Upper lobe of left lung (tissue), 4 donors: Measurements from ENCODE around the gene CSF2RB.

Source experiments
- EP300 ChIP-seq, 4 donors: sonication (generic); formaldehyde crosslinking; IDR thresholded peaks; one replicate each; pipeline ENCODE4 v1.5.1; 2017; ENCODE audit warnings: antibody characterized with exemption in 4 of 4, control low read depth in 2 of 4
- POLR2A ChIP-seq, 4 donors: fragments of 450-650 bp; IDR thresholded peaks; one replicate each; pipeline ENCODE4 v1.5.1; 2016 to 2017; ENCODE audit warnings: antibody characterized with exemption in 4 of 4, mild to moderate bottlenecking in 2 of 4
- POLR2AphosphoS5 ChIP-seq, 2 donors: sonication (generic); formaldehyde crosslinking; IDR thresholded peaks; one replicate each; pipeline ENCODE4 v1.5.1; 2017; ENCODE audit warnings: antibody characterized with exemption in 2 of 2
- TF ChIP-seq, protein P1 (sequence below), 6 experiments: fragments of 450-650 bp in 4 of 6; fragments of 200-600 bp in 2 of 6; sonication (generic) in 2 of 6; IDR thresholded peaks; one replicate each; pipeline ENCODE4 v1.5.1; 2016 to 2019; ENCODE audit warnings: antibody characterized with exemption in 6 of 6

DNA sequence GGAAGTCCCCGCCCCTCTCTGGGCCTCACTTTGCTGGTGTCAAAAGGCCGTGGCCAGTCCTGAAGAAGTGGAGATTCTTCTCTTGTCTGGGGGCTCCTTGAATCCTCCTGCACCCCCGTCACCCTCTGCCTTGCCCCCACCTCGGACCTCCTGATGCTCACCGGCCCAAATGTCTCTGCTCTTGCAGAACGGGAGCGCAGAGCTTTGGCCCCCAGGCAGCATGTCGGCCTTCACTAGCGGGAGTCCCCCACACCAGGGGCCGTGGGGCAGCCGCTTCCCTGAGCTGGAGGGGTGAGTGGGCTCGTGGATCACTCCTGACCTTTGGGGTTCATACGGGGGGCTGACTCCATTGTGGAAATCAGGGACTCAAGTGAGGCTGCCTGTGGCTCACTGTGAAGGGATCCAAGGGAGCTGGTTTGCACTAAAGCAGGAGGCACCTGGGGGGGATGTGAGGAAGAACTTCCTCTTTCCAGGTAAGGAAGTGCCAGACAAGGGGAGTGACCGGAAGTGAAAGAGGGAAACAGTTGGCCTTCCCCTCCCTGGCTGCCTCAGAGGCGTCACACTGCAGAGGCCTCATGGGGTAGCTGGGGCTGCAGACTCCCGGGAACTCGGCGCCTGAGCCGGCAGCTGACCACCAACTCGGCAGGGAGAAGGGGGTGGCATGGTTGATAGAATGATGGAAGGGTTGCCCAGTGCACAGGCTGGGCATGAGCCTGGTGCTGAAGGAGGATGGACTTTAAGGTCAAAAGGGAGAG, 23.1 kb downstream of the CSF2RB start:
- TF ChIP-seq, protein P1, sequence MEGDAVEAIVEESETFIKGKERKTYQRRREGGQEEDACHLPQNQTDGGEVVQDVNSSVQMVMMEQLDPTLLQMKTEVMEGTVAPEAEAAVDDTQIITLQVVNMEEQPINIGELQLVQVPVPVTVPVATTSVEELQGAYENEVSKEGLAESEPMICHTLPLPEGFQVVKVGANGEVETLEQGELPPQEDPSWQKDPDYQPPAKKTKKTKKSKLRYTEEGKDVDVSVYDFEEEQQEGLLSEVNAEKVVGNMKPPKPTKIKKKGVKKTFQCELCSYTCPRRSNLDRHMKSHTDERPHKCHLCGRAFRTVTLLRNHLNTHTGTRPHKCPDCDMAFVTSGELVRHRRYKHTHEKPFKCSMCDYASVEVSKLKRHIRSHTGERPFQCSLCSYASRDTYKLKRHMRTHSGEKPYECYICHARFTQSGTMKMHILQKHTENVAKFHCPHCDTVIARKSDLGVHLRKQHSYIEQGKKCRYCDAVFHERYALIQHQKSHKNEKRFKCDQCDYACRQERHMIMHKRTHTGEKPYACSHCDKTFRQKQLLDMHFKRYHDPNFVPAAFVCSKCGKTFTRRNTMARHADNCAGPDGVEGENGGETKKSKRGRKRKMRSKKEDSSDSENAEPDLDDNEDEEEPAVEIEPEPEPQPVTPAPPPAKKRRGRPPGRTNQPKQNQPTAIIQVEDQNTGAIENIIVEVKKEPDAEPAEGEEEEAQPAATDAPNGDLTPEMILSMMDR (IDR thresholded peaks at IDR 0.05), result no peak
- TF ChIP-seq POLR2A (IDR thresholded peaks at IDR 0.05) (no peak), POLR2AphosphoS5 (IDR thresholded peaks at IDR 0.05) (no peak), EP300 (IDR thresholded peaks at IDR 0.05) (no peak)
